ENCODE data around the gene ARHGAP42.

- TF ChIP-seq EZH2 (IDR thresholded peaks at IDR 0.05), result no peak
- no peak for TF ChIP-seq POLR2AphosphoS5 (IDR thresholded peaks at IDR 0.05; ENCODE audit: borderline replicate concordance, low read depth, low read length)
Measured at GRCh38 chr11:100711984-100712383, 24.9 kb downstream of the ARHGAP42 start.

Measured in SK-N-MC (cell line).